Stimulated activated CD4-positive, alpha-beta T cell treated with anti-CD3 and anti-CD28 coated beads, Interleukin-4, amount 100 ng/mL, for 4 hours (primary cell): ENCODE data around the gene CLNK.

ENCODE experiments used
- DNase-seq, 2 experiments: peaks; one replicate each; pipeline ENCODE4 v3.0.0-alpha.2; 2020

The CLNK gene

GRCh38 chr4:10441512-10441911 lies 243.1 kb downstream of the CLNK start:
- DNase-seq: no peak

- no peak for DNase-seq
These were observed 245.6 kb downstream of the CLNK start for GRCh38 chr4:10438924-10439323.

GRCh38 chr4:10437735-10438134 lies 246.8 kb downstream of the CLNK start:
- no peak for DNase-seq
